SIG-M5 treated with dmso at 0.1 percent for 504 hours (cell line): ENCODE measurements around the gene ZC3H7A.
"Not testable (repeated sequence)": the region's sequence is repeated elsewhere in the genome, so short reads cannot be mapped to it uniquely, and the experiment has no call there.

Experiments
- DNase-seq: peaks from one replicate; lab custom pipeline; 2025; ENCODE audit not compliant: unreplicated experiment; lab: John Stamatoyannopoulos, UW

Gene ZC3H7A

GRCh38 chr16:11797166-11797956 lies at the start of gene ZC3H7A:
Gene ZC3H7A (minus strand): TSS chr16:11797258. CDS start chr16:11782354, 14,904 bp downstream.
- DNase-seq = peak; percentile 93

- DNase-seq = no peak
Measured at GRCh38 chr16:11844499-11844898, 47.4 kb upstream of the ZC3H7A start.

DNA sequence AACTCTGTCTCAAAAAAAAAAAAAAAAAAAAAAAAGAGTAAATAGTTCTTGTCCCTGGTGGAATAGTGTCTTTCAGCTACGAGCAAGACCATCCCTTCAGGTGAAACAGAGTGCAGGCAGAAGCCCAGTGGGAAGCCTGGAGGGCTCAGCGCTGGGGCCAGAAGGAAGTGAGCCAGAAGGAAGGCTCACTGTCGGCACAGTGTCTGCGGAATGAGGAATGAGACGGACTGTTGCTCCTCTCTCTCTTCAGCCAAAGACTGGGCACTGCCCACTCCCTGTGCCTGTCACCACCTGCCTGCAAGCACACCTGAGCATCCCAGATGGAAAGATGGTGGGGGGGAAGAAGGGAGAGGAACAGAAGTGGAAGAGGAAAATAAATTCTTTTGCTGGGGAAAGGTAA lies 46.8 kb upstream of the ZC3H7A start:
- no peak for DNase-seq

DNA sequence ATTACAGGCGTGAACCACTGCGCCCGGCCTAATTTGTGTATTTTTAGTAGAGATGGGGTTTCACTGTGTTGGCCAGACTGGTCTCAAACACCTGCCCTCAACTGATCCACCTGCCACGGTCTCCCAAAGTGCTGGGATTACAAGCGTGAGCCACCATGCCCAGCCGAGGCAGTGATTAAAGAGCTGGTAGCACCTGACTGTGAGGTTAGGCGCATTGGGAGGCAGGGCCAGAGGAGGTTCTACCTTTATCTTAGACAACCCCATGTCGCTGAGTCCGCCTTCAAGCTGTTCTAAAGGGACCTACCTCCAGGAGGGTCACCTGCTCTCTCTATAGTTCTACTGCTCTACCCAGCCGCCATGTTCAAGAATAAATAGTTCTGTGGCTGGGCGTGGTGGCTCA lies 46.1 kb upstream of the ZC3H7A start:
- DNase-seq = no peak

DNA sequence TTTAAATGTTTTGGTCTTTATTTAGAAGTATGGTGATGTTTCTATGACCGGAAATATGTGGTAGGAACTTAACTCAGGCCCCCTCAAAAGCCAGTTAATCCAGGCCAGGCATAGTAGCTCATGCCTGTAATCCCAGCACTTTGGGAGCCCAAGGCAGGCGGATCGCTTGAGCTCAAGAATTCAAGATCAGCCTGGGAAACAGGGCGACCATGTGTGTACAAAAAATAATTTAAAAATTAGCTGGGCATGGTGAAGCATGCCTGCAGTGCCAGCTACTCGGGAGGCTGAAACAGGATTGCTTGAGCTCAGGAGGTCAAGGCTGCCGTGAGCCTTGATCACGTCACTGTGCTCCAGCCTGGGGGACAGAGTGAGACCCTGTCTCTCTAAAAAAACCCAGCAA lies 44.0 kb upstream of the ZC3H7A start:
- DNase-seq = no peak

DNA sequence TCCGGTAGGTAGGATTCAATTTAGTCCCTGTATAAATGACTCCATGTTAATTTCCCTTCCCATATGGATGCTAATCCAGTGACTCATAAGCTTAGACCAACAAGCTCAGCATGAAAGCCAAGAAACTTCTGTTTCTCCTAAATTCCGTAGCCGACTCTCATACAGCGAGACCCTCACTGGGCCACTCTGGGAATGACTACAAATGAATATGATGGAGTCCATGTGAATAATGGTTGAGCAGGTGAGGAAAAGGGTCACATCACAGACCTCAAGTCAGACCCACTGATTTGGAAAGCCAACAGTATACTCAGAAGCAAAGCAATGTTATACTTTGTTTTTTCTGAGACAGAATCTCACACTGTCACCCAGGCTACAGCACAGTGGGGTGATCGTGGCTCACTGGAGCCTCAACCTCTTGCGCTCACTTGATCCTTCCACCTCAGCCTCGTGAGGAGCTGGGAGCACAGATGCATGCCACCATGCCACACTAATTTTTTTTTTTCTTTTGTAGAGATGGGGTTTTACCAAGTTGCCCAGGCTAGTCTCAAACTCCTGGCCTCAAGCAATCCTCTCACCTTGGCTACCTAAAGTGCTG lies 39.7 kb upstream of the ZC3H7A start:
- DNase-seq = no peak

GRCh38 chr16:11835891-11836649 lies 39.0 kb upstream of the ZC3H7A start:
- no peak for DNase-seq

- no peak for DNase-seq
Measured at GRCh38 chr16:11835309-11835708, 38.3 kb upstream of the ZC3H7A start.

GRCh38 chr16:11833951-11834695 lies 37.1 kb upstream of the ZC3H7A start:
- peak; percentile 82 for DNase-seq

DNA sequence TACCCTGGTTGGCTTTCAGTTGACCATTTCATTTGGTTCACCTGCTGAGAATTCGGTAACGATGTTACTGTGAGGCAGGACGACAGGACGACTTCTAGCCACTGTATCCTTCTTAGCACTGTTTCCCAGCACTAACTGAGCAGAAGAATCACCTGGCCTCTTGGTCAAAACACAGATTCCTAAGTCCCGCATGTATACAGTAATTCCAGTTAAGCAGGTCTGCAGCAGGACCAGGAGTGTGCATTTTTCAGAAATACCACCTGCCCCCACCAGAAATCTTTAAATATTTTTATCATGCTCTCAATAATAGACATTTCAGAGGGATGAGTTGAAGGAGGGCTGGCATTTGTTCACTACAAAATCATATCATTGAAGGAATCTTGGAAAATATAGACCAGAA lies 31.6 kb upstream of the ZC3H7A start:
- no peak for DNase-seq

- DNase-seq = not testable (repeated sequence)
Measured at GRCh38 chr16:11825520-11826165, 28.6 kb upstream of the ZC3H7A start.

DNA sequence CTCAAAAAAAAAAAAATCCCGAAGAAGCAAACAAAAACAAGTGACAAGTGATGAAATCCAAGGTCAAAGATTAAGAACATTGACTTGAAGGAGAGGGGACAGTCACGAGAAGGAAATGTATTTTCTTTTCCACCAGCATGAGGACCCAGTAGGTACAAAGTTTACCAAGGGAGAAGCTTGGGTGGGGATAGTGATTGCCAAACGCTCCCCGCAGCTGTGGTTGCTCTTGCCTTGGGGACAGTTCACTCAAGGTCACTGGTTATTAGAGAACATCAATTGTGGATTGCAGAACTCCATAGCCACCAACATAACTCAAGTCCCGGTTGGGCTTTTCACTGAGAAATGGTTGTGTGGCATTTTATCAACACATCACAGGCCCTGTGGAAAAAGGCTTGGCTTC lies 27.3 kb upstream of the ZC3H7A start:
- DNase-seq = peak; percentile 83

DNA sequence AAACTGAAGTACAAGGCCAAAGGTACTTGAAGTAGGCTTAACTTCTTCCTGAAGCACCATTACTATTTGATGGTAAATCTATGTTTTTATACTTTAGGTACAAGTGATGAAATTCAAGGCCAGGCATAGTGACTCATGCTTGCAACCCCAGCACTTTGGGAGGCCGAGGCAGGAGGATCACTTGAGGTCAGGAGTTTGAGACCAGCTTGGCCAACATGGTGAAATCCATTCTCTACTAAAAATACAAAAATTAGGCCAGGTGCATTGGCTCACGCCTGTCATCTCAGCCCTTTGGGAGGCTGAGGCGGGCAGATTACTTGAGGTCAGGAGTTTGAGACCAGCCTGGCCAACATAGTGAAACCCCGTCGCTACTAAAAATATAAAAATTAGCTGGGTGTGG lies 26.6 kb upstream of the ZC3H7A start:
- peak; percentile 34 for DNase-seq

- peak; percentile 93 for DNase-seq
Measured at GRCh38 chr16:11819798-11820197, 22.7 kb upstream of the ZC3H7A start.

- not testable (repeated sequence) for DNase-seq
Measured at GRCh38 chr16:11818970-11819369, 21.9 kb upstream of the ZC3H7A start.

GRCh38 chr16:11816123-11816522 lies 19.1 kb upstream of the ZC3H7A start:
- no peak for DNase-seq

- peak; percentile 47 for DNase-seq
Measured at GRCh38 chr16:11814800-11815199, 17.7 kb upstream of the ZC3H7A start.

GRCh38 chr16:11806721-11807120 lies 9.7 kb upstream of the ZC3H7A start:
- DNase-seq = no peak

GRCh38 chr16:11805556-11805955 lies 8.5 kb upstream of the ZC3H7A start:
- no peak for DNase-seq

DNA sequence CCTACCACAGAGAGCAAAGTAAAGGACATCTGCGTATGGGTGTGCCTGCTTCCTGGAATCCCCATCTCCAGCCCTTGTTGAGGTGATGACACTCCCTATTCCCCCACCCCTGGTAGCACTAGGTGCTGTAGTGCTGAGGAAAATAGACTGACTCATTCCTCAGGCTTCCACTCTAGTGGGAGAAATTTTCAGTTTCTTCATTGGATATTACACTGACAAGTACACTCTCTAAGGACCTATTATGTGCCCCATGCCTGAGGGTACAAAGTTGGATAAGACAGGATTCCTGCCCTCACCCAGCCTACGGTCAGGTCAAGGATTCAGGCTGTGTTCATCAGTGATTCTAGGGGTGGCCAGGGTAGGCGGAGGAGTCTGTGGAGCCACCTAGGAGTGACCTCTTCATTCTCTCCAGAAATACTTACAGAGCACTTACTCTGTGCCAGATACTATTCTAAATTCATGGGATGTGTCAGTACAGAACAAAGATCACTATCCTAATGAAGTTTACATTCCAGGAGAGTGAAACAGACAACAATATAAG lies 4.5 kb upstream of the ZC3H7A start:
- DNase-seq = no peak

DNA sequence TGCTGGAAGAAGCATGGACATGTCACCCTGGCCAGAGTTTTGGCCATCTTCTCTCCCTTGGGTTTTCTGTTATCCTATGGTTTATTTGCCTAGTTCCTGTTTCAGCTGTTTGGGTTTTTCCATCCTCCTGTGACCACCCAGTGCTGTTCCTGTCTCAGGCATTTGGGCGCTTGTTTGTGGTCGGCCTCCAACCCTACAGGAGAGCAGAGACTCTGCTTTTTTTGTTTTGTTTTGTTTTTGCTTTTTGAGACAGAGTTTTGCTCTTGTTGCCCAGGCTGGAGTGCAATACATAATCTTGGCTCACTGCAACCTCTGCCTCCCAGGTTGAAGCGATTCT lies 3.3 kb upstream of the ZC3H7A start:
- DNase-seq = peak; percentile 71
